Endothelial cell of umbilical vein (primary cell): ENCODE measurements around the gene KIAA0232. TPM values are rescaled to one million over a fixed set of nuclear protein-coding genes. Genes with fewer than 3 reads are reported as not detected.

Experiments
- BruUV-seq: library from RNA; stranded (reverse); fragments of 400-500 nt; replicated peaks from 2 replicates; lab custom pipeline; 2021; lab: Mats Ljungman, UMichigan
- CTCF ChIA-PET: fragments of 300-600, 350-600 bp; sonication (Branson Sonifier 250); formaldehyde crosslinking; loops from one replicate; lab custom pipeline; 2021; ENCODE audit warnings: antibody characterized with exemption, inconsistent platforms; lab: Charles Lee
- POLR2A ChIA-PET: fragments of 300-600, 350-600 bp; sonication (Branson Sonifier 250); formaldehyde crosslinking; loops from one replicate; lab custom pipeline; 2021; ENCODE audit warnings: antibody characterized with exemption, inconsistent platforms; lab: Charles Lee
- DNase-seq: peaks from one replicate; pipeline ENCODE4 v3.0.0-alpha.2; 2011; ENCODE audit warnings: low read depth, low spot score
- FAIRE-seq: peaks from 2 replicates; lab custom pipeline; 2011; peaks lifted over from hg19 to GRCh38; lab: Jason Lieb, UNC
- H2AFZ ChIP-seq: 2 replicates; pipeline ENCODE4 v1.6.0; 2012; ENCODE audit warnings: low read depth, low read length, control low read depth, inconsistent platforms
- H3K27ac ChIP-seq: 2 replicates; pipeline ENCODE4 v1.5.1; 2011; ENCODE audit warnings: low read depth, mild to moderate bottlenecking, control low read depth, low read length, moderate library complexity; ENCODE audit not compliant: insufficient read depth
- H3K27me3 ChIP-seq, 2 experiments: 2 replicates each; pipeline versions ENCODE4 v1.6.0 to v1.6.1; 2011; ENCODE audit warnings: low read length in 2 of 2, mixed read lengths in 1 of 2; ENCODE audit not compliant: control insufficient read depth in 2 of 2, insufficient read depth in 2 of 2
- H3K36me3 ChIP-seq, 2 experiments: 2 replicates in 1 of 2; 3 replicates in 1 of 2; pipeline ENCODE4 v1.5.1; 2011; ENCODE audit warnings: low read length in 2 of 2, mild to moderate bottlenecking in 1 of 2, moderate library complexity in 1 of 2; ENCODE audit not compliant: control insufficient read depth in 2 of 2, insufficient read depth in 2 of 2; ENCODE audit errors: extremely low read depth in 1 of 2
- H3K4me1 ChIP-seq: 3 replicates; pipeline ENCODE4 v1.5.1; 2011; ENCODE audit warnings: mild to moderate bottlenecking, low read length; ENCODE audit not compliant: control insufficient read depth, insufficient read depth; ENCODE audit errors: extremely low read depth
- H3K4me2 ChIP-seq: 2 replicates; pipeline ENCODE4 v1.6.1; 2011; ENCODE audit warnings: low read length, control low read depth, mixed read lengths; ENCODE audit not compliant: insufficient read depth
- H3K4me3 ChIP-seq, 3 experiments: fragments of 200-600 bp in 1 of 3; sonication (generic), shearing (Covaris generic) in 1 of 3; replicated peaks in 1 of 3; 2 replicates each; pipeline ENCODE4 v1.5.1; 2011 to 2016; ENCODE audit warnings: control low read depth in 3 of 3, low read length in 3 of 3, mild to moderate bottlenecking in 2 of 3, inconsistent platforms in 1 of 3, low read depth in 1 of 3, moderate library complexity in 1 of 3; ENCODE audit not compliant: insufficient read depth in 1 of 3
- H3K79me2 ChIP-seq: 2 replicates; pipeline ENCODE4 v1.6.0; 2012; ENCODE audit warnings: low read length, inconsistent platforms; ENCODE audit not compliant: control insufficient read depth, insufficient read depth
- H3K9ac ChIP-seq: replicated peaks from 2 replicates; pipeline ENCODE3; 2011; ENCODE audit warnings: low read length, control low read depth; ENCODE audit not compliant: insufficient read depth; ENCODE audit errors: extremely low read depth
- H3K9me1 ChIP-seq: replicated peaks from 3 replicates; pipeline ENCODE4 v1.6.0; 2011; ENCODE audit warnings: mild to moderate bottlenecking, low read length; ENCODE audit not compliant: control insufficient read depth, insufficient read depth; ENCODE audit errors: extremely low read depth
- H3K9me3 ChIP-seq: replicated peaks from 2 replicates; pipeline ENCODE4 v1.5.1; 2012; ENCODE audit warnings: low read length, inconsistent platforms; ENCODE audit not compliant: control insufficient read depth, insufficient read depth
- H4K20me1 ChIP-seq: replicated peaks from 2 replicates; pipeline ENCODE3; 2011; ENCODE audit warnings: mild to moderate bottlenecking, low read length; ENCODE audit not compliant: control insufficient read depth, insufficient read depth; ENCODE audit errors: extremely low read depth
- CTCF ChIP-seq, 2 donors: IDR thresholded peaks; 1 replicate in 1 of 2; 2 replicates in 1 of 2; pipeline ENCODE4 v1.5.1; 2011; ENCODE audit warnings: low read length in 2 of 2, mild to moderate bottlenecking in 2 of 2, moderate library complexity in 2 of 2, control low read depth in 1 of 2, inconsistent platforms in 1 of 2, low read depth in 1 of 2; ENCODE audit not compliant: insufficient read depth in 1 of 2; ENCODE audit errors: extremely low read depth in 1 of 2
- EZH2 ChIP-seq: IDR thresholded peaks from 2 replicates; pipeline ENCODE4 v1.6.1; 2012; ENCODE audit warnings: borderline replicate concordance, low read depth, mild to moderate bottlenecking, moderate library complexity, low read length, inconsistent platforms; ENCODE audit not compliant: severe bottlenecking
- FOS ChIP-seq: IDR thresholded peaks from 2 replicates; pipeline ENCODE4 v1.6.1; 2011; ENCODE audit warnings: mild to moderate bottlenecking, low read length, moderate library complexity, borderline replicate concordance; ENCODE audit not compliant: insufficient read depth
- GATA2 ChIP-seq: IDR thresholded peaks from 2 replicates; pipeline ENCODE4 v1.7.0; 2011; ENCODE audit warnings: low read depth, mild to moderate bottlenecking, moderate library complexity, mixed read lengths, low read length; ENCODE audit not compliant: insufficient read length, insufficient read depth
- JUN ChIP-seq: IDR thresholded peaks from 2 replicates; pipeline ENCODE4 v1.6.1; 2011; ENCODE audit warnings: borderline replicate concordance, low read depth; ENCODE audit not compliant: insufficient read length, insufficient read depth
- MYC ChIP-seq: IDR thresholded peaks from one replicate; pipeline ENCODE4 v1.6.1; 2011; ENCODE audit warnings: mild to moderate bottlenecking, low read depth, low read length
- POLR2A ChIP-seq: IDR thresholded peaks from 2 replicates; pipeline ENCODE4 v1.6.1; 2012; ENCODE audit warnings: low read depth, mild to moderate bottlenecking, control low read depth, low read length
- POLR2AphosphoS5 ChIP-seq: IDR thresholded peaks from 2 replicates; pipeline ENCODE4 v1.6.1; 2012; ENCODE audit warnings: low read depth, mild to moderate bottlenecking, control low read depth, low read length, moderate library complexity; ENCODE audit not compliant: insufficient read depth
- dilution Hi-C: fragments of 300-500 bp; cut with MboI; formaldehyde crosslinking; loops from one replicate; pipeline ENCODE4 v1.15.0; 2019; ENCODE audit warnings: low sequenced_read_pairs; ENCODE audit not compliant: extremely low pct_ligation_motif_present
- intact Hi-C: fragments of 100-400 bp; cut with micrococcal nuclease; formaldehyde crosslinking; loops from one replicate; pipeline ENCODE4 v1.10.0; 2022
- polyA plus RNA-seq, 4 experiments: library from polyadenylated mRNA; depleted of rRNA in 3 of 4; stranded (reverse) in 3 of 4; unstranded in 1 of 4; fragments of >200 nt; gene quantifications; 2 replicates each; pipeline versions ENCODE4 v1.2.1 to v1.2.3, GENCODE V29; 2011 to 2012; ENCODE audit warnings: missing spikeins in 1 of 4
- total RNA-seq: library from RNA; stranded (reverse); gene quantifications from 2 replicates; pipeline ENCODE4 v1.2.3, GENCODE V29; 2021
- TF ChIP-seq, protein P1 (sequence below): IDR thresholded peaks from 2 replicates; pipeline ENCODE4 v1.6.1; 2011; ENCODE audit not compliant: insufficient read depth, insufficient read length

The KIAA0232 gene
- total and polyA plus RNA-seq, 2 donors (not counting 3 experiments of a cell fraction or from before 2014, with no cell fraction given), result 5.3 to 18.4 TPM

DNA sequence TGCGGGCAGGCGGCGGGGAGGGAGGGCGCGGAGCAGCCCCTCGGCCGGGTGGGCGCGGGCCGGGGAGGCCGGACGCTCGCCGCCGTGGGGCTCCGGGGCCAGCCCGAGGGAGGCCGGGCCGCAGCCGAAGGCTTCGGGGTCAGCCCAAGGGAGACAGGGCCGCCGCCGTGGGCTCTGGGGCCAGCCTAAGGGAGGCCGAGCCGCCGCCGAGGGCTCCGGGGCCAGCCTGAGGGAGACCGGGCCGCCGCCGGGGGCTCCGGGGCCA, 251 bp downstream of the KIAA0232 start:
- no peaks in the 10 kb centered on the region for H3K9me3 ChIP-seq
- H3K79me2 ChIP-seq, result peaks cover 41% of the 10 kb centered on the region
- H3K36me3 ChIP-seq, result peaks cover 0 to 2% of the 10 kb centered on the region in 2 experiments
- no peak for DNase-seq
- H3K27ac ChIP-seq, result peak overlapping the region; percentile 89
- no peak for TF ChIP-seq POLR2AphosphoS5
- no peak for TF ChIP-seq MYC
- TF ChIP-seq GATA2, result no peak
- TF ChIP-seq EZH2, result no peak
- no peak for TF ChIP-seq POLR2A
- no peak for TF ChIP-seq FOS
- no peak for TF ChIP-seq JUN
- TF ChIP-seq CTCF (IDR thresholded peaks at IDR 0.05; ENCODE audit: extremely low read depth in 1 of 2, insufficient read depth in 1 of 2, low read depth in 1 of 2, low read length in 2 of 2), result no peak
- TF ChIP-seq, protein P1, sequence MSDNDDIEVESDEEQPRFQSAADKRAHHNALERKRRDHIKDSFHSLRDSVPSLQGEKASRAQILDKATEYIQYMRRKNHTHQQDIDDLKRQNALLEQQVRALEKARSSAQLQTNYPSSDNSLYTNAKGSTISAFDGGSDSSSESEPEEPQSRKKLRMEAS, result no peak
- intact Hi-C loops (loop anchor here (1.0 to 10.0 kb wide), 5 partner anchors 25 to 262 kb away; partner anchors contain the start of gene TADA2B), dilution Hi-C loops (no loop called here)
- peak overlapping the region; percentile 27 for H2AFZ ChIP-seq
- H3K9me1 ChIP-seq, result no peaks in the 10 kb centered on the region
- ChIA-PET POLR2A (interaction anchor here (0.6 kb wide), 1 partner anchor 56 kb away, joined by 3 read pairs; no protein-coding TSS in a partner anchor), CTCF (interaction anchor here (0.9 to 2.4 kb wide), 4 partner anchors 33 to 285 kb away, joined by 3 to 17 read pairs (median 6); partner anchors contain the start of gene GRPEL1)
- FAIRE-seq, result no peak
- peaks cover 10% of the 10 kb centered on the region for H3K4me1 ChIP-seq
- no peaks in the 10 kb centered on the region for H4K20me1 ChIP-seq
- no TSS peak for BruUV-seq
- H3K9ac ChIP-seq, result peak overlapping the region; percentile 96
- H3K27me3 ChIP-seq, result no peaks in the 10 kb centered on the region
- peak overlapping the region; percentile 72 to 99 (median 75) for H3K4me3 ChIP-seq
- peak overlapping the region; percentile 5 for H3K4me2 ChIP-seq
